Ramos (cell line): Measurements from ENCODE around the gene HRH2.

Source experiments
- in situ Hi-C: fragments of 300-500 bp; cut with MboI; formaldehyde crosslinking; loops from one replicate; pipeline ENCODE4 v1.14.3; 2022; ENCODE audit warnings: low sequenced_read_pairs; ENCODE audit not compliant: unreplicated experiment

Gene HRH2

DNA sequence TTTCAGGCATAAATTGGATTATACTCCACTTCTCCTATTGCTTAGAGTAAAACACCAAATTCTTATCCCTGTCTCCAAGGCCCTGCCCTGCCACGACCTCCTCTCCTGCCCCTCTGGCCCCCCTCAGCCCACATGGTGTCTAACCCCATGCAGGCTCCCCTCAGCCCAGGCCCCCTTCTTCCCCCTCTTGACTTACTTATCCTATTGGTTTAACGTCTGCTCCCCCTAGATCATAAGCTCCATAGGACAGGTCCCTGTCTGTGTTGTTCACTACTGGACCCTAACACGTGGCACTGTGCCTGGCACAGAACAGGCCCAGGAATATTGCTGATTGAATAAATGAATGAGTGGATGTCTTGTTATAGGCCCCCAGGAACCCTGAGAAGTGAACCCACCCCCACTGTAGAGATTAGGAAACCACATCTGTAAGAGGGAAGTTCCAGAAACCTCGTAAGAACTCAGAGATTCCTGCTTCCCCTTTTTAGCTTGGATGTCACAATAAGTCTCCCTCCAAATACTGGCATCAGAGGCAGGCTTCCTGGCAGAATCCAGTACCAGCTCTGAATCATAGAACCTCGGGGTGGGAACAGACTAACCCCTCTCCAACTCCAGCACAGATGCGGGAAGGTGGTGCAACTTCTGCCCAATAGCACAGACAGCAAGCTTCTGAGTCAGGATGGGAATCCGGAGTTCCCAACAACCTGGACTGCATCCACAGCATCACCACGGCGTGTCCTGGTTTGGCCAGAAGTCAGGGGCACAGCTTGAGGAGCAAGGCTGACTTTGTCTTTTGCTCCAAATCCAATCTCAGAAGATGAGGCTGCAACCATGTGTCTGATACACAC, 31.5 kb downstream of the HRH2 start:
- in situ Hi-C loops: no loop called here

- in situ Hi-C loops: loop anchor here (10.0 kb wide), 1 partner anchor 735 kb away; no protein-coding TSS in a partner anchor
These were observed 32.2 kb downstream of the HRH2 start for GRCh38 chr5:175690025-175690424.

DNA sequence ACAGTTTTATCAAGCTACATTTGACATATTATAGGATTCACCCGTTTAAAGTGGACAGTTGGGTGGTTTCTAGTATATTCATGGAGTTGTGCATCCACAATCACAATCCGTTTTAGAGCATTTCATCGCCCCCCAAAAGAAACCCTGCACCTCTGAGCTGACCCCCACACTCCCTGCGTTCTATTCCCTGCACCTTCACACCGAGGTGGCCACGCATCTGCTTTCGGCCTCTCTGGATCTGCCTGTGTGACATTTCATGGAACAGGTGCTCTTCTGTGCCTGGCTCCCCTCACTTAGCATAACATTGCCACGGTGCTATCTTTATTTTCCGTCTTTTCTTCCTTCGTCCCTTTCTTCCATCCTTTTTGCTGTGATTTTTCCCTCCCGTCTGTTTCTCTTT, 32.7 kb downstream of the HRH2 start:
- in situ Hi-C loops: loop anchor here (10.0 kb wide), 1 partner anchor 736 kb away; no protein-coding TSS in a partner anchor

- in situ Hi-C loops: loop anchor here (10.0 kb wide), 1 partner anchor 737 kb away; no protein-coding TSS in a partner anchor
These were observed 33.9 kb downstream of the HRH2 start for GRCh38 chr5:175691761-175692160.

GRCh38 chr5:175692235-175692995, 34.5 kb downstream of the HRH2 start:
- in situ Hi-C loops: loop anchor here (10.0 kb wide), 1 partner anchor 738 kb away; no protein-coding TSS in a partner anchor

- in situ Hi-C loops: loop anchor here (10.0 kb wide), 1 partner anchor 738 kb away; no protein-coding TSS in a partner anchor
These were observed 35.3 kb downstream of the HRH2 start for GRCh38 chr5:175692996-175693710.

DNA sequence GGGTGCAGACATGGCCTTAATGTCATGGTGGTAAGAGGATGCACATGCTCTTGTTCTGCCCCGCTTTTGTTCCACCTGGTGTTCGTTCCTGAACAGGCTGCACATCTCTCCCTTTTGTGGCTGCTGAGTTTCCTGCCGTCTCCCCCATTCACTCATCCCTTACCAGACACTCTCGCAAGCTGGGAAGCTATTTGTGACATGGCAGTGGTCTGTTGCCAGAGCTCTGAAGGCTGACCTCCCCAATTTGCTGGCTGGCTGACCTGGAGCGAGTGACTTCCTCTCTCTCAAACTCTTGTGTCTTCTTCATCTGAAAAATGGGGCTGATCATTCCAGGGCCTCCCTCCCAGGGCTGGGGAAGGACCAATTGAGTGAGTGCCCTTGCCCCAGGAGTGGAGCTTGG, 35.9 kb downstream of the HRH2 start:
- in situ Hi-C loops: loop anchor here (10.0 kb wide), 1 partner anchor 739 kb away; no protein-coding TSS in a partner anchor

DNA sequence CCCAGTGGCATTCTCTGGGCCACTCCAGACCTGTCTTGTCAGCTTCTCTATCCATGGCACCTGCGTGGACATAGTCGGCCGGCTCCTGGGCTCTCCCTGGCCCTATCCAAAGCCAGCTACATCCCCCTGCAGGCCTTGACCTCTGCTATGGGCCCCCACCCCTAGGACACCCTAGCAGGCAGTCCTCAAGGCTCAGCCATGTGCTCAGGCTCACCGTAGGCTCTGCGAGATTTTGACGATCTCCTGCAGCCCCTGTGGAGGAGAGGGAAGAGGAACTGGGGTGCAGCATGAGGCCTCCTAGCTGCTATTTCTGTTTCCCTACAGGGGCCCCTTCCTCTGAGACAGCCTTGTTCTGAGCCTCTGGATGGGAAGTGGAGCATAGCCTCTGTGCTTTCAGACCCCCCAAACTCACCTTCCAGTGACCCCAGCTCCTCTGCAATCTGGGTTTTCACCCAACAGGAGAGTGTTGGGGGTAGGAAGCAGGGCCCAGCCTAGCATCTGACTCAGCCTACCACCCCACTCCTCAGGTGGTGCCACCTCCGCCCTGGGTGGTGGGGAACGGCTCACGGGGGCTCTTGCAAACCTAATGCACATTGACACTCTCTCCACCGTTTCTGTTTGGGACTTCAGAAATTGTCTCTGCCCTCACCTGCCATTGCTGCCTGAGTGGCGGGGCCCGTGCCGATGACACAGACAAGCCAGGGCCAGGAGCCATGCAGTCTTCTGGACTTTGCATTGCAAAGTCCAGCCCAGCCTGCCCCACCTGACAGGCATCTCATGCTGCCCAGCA, 36.7 kb downstream of the HRH2 start:
- in situ Hi-C loops: loop anchor here (10.0 kb wide), 1 partner anchor 740 kb away; no protein-coding TSS in a partner anchor

GRCh38 chr5:175695161-175696126, 37.6 kb downstream of the HRH2 start:
- in situ Hi-C loops: loop anchor here (10.0 kb wide), 1 partner anchor 741 kb away; no protein-coding TSS in a partner anchor

DNA sequence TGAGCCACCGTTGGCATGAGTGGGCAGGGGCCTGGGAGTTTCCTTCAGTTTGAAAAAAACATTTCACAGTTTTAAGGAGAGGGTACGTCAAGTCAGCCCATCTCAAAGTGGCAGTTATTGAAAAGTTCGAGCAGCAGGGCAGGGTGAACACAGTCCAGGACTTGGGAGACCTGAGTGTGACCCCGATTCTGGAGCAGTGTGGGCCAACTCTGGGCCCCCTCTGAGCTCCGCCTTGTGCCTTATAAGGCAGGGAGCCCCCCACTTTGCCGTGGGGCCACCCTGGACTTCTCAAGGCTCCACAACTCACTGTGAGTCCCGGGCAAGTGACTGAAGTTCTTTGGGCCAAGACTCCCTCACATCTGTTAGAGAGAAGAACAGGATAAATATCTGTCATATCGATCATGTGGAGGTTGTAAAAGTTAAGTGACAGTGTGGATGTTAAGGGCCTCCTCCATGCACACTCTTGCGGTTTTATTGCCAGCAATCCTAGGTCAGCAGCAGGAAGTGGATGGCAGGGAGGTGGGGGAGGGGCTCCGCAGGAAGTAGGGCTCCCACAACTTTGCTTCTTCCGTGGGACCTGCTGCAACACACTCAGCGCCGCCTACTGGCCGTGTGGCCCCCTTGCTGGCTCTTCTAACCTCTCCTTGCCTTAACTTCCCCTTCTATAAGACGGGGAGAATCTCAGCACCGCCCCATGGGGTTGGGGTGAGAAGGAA, 38.4 kb downstream of the HRH2 start:
- in situ Hi-C loops: loop anchor here (10.0 kb wide), 1 partner anchor 741 kb away; no protein-coding TSS in a partner anchor

DNA sequence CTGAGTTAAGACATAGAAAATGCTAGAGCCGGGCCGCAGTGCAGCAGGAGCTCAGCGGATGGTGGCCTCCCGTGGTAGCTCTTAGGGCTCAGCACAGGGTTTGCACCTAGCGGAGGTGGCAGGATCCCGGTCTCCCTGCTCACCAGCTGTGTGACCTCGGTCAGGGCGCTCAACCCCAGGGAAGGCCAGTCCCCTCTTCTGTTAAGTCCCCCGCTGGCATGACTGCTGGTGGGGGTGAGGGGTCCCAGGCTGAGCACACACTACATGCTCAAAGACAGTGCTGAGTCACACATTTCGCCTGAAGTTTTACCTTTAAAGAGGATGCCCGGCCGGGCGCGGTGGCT, 39.0 kb downstream of the HRH2 start:
- in situ Hi-C loops: loop anchor here (10.0 kb wide), 1 partner anchor 742 kb away; no protein-coding TSS in a partner anchor

- in situ Hi-C loops: loop anchor here (10.0 kb wide), 1 partner anchor 743 kb away; no protein-coding TSS in a partner anchor
These were observed 40.0 kb downstream of the HRH2 start for GRCh38 chr5:175697846-175698245.

DNA sequence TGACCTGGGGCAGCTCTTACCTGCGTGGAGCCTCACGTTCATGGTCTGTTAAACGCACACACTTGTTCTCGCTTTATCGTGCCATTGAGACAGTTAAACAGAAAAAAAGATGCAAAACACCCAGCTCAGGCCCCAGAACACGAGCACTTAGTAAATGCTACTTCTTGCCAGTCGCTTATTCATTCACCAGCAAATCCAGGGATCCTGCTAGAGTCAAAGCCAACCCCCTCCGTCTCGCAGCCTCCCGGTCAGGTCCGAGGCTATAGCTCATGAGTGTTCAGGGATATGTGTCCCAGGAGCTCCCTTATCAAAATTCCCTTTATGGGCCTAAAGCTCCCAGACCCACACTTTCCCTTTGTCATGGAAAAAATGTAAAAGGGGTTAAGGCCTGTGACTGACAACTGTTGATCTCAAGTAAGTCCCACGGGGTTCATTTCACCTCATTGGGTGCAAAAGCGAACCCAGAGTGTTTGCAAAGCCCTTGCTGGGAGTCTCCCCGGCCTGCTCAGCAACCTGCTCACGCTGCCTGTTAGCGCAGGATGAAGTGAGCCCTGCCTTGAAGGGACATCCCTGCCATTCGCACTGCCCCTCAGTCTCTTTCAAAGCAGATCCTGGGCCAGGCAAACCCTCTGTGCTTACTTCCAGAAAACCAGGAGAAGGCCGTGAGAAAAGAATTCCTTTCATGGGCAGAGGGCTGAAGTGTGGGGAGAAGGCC, 40.7 kb downstream of the HRH2 start:
- in situ Hi-C loops: loop anchor here (10.0 kb wide), 1 partner anchor 744 kb away; no protein-coding TSS in a partner anchor

DNA sequence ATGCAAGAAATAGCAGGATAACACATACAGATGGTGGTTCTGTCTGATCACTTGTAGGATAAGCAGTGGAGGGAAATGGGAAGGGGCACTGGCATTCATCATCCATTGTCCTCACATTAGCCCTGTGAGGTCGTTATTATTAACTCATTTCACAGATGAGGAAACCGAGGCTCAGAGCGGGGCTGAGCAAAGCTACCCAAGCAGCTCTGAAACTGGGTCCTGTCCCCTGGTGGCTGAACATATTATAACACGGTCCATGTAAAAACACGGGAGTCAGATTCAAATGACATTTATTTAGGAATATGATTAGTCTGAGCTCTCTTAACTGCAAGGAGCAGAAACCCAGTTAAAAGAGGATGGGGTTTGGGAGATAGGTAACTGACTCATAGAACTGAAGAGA, 43.1 kb downstream of the HRH2 start:
- in situ Hi-C loops: no loop called here

DNA sequence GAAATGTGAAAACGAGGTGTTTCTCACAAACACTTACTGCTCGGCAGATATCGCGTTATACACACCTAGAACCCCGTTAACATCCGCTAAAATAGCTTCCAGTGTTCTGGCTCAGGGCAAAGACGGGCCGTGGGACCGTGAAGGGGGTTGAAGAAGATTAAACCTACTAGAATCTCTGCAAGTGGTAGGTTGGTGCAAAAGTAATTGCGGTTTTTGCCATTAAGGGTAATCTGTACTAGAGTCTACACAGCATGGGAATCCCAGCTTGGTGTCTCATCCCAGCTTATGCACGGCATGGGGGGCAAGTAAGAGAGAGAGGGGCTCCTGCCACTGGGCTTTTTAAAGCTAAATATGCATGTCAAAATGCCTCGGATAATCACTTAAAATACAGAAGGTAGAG, 43.9 kb downstream of the HRH2 start:
- in situ Hi-C loops: no loop called here

DNA sequence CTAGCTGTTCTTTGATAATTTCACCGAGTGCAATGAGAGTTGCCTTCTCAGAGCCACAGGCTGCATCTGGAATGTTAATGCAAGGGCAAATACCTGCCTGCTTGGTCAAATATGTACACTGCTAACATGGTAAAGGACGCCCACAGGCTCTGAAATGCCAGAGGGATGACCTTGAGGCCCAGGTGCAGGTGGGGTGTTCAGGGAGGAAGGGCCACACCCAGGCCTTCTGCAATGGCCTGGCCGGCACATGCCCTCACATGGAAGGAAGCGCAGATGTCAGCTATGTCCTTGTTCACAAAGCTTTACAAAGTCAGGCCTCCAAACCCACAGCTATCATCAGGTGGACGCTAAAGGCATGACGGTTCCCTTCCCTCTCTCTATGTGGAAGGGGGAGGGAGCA, 48.6 kb downstream of the HRH2 start:
- in situ Hi-C loops: no loop called here
